SK-N-SH (cell line): ENCODE measurements around the gene ZNF407. TPM values are rescaled to one million over a fixed set of nuclear protein-coding genes. Genes with fewer than 3 reads are reported as not detected.

Experiments used
- CTCF ChIA-PET: fragments of 300-600, 350-600 bp; formaldehyde crosslinking; extraction: SDS; loops from one replicate; lab custom pipeline; 2021; lab: Yijun Ruan, JAX
- POLR2A ChIA-PET: fragments of 350-600 bp; sonication (Branson Sonifier 250); formaldehyde crosslinking; extraction: SDS; loops from one replicate; lab custom pipeline; 2020; ENCODE audit warnings: antibody characterized with exemption, inconsistent platforms; lab: Yijun Ruan, JAX
- DNase-seq: peaks from one replicate; pipeline ENCODE4 v3.0.0; 2012
- H2AFZ ChIP-seq: fragments of 200-600 bp; sonication (generic); 2 replicates; pipeline ENCODE4 v1.8.1; 2016; ENCODE audit warnings: antibody characterized with exemption, mild to moderate bottlenecking, low read depth
- H3F3A ChIP-seq: fragments of 200-600 bp; sonication (generic); replicated peaks from 2 replicates; pipeline ENCODE3; 2016; ENCODE audit warnings: antibody characterized with exemption, mild to moderate bottlenecking; ENCODE audit not compliant: insufficient read depth
- H3K27ac ChIP-seq, 2 experiments: fragments of 200-500 bp in 1 of 2; fragments of 200-600 bp in 1 of 2; sonication (Bioruptor generic) in 1 of 2; sonication (generic), shearing (Covaris generic) in 1 of 2; 2 replicates each; pipeline versions ENCODE4 v1.5.1 to v1.6.1; 2014 to 2016; ENCODE audit warnings: low read depth in 2 of 2, inconsistent platforms in 1 of 2, low read length in 1 of 2, mild to moderate bottlenecking in 1 of 2, mixed read lengths in 1 of 2
- H3K27me3 ChIP-seq: fragments of 200-600 bp; sonication (generic), shearing (Covaris generic); 2 replicates; pipeline ENCODE4 v1.6.1; 2016; ENCODE audit warnings: mixed run types; ENCODE audit not compliant: insufficient read depth
- H3K36me3 ChIP-seq, 2 experiments: fragments of 200-500 bp in 1 of 2; fragments of 200-600 bp in 1 of 2; sonication (Bioruptor generic) in 1 of 2; sonication (generic) in 1 of 2; replicated peaks in 1 of 2; 2 replicates each; pipeline versions ENCODE3 to v1.5.1; 2014 to 2016; ENCODE audit warnings: low read length in 1 of 2, mild to moderate bottlenecking in 1 of 2; ENCODE audit not compliant: insufficient read depth in 2 of 2, control insufficient read depth in 1 of 2
- H3K4me1 ChIP-seq, 2 experiments: fragments of 200-500 bp in 1 of 2; fragments of 200-600 bp in 1 of 2; sonication (Bioruptor generic) in 1 of 2; sonication (generic), shearing (Covaris generic) in 1 of 2; 2 replicates each; pipeline versions ENCODE4 v1.5.1 to v1.6.1; 2014 to 2016; ENCODE audit warnings: low read depth in 1 of 2, low read length in 1 of 2, mixed run types in 1 of 2; ENCODE audit not compliant: insufficient read depth in 2 of 2, control insufficient read depth in 1 of 2
- H3K4me2 ChIP-seq: fragments of 200-600 bp; sonication (generic), shearing (Covaris generic); 2 replicates; pipeline ENCODE4 v1.6.1; 2017; ENCODE audit warnings: mixed run types
- H3K4me3 ChIP-seq, 2 experiments: fragments of 200-500 bp in 1 of 2; fragments of 200-600 bp in 1 of 2; sonication (Bioruptor generic) in 1 of 2; sonication (generic), shearing (Covaris generic) in 1 of 2; 2 replicates each; pipeline versions ENCODE4 v1.5.1 to v1.8.1; 2014 to 2016; ENCODE audit warnings: low read depth in 2 of 2, inconsistent platforms in 1 of 2, low read length in 1 of 2, mild to moderate bottlenecking in 1 of 2, mixed read lengths in 1 of 2, moderate library complexity in 1 of 2
- H3K79me2 ChIP-seq: fragments of 200-600 bp; sonication (generic); 2 replicates; pipeline ENCODE4 v1.8.1; 2017; ENCODE audit warnings: mild to moderate bottlenecking; ENCODE audit not compliant: insufficient read depth
- H3K9ac ChIP-seq: fragments of 200-600 bp; sonication (generic); 2 replicates; pipeline ENCODE4 v1.6.1; 2017; ENCODE audit warnings: mixed run types
- H3K9me2 ChIP-seq: fragments of 200-600 bp; sonication (generic); 2 replicates; pipeline ENCODE4 v1.6.1; 2017; ENCODE audit warnings: mixed run types
- H3K9me3 ChIP-seq: fragments of 200-600 bp; sonication (generic); 2 replicates; pipeline ENCODE4 v1.6.1; 2017; ENCODE audit warnings: mixed run types, mild to moderate bottlenecking, moderate library complexity
- H4K20me1 ChIP-seq: fragments of 200-600 bp; sonication (generic); 2 replicates; pipeline ENCODE4 v1.6.1; 2017; ENCODE audit warnings: mild to moderate bottlenecking, mixed run types; ENCODE audit not compliant: insufficient read depth
- CHD2 ChIP-seq: fragments of 150-350 bp; IDR thresholded peaks from 2 replicates; pipeline ENCODE4 v1.6.1; 2018; ENCODE audit warnings: low read length; ENCODE audit not compliant: partially characterized antibody
- FOSL2 ChIP-seq: IDR thresholded peaks from 2 replicates; pipeline ENCODE4 v1.4.0; 2012; ENCODE audit warnings: low read depth, mild to moderate bottlenecking, moderate library complexity, borderline replicate concordance
- FOXM1 ChIP-seq: IDR thresholded peaks from 2 replicates; pipeline ENCODE4 v1.4.0; 2012; ENCODE audit warnings: low read depth, mild to moderate bottlenecking
- GATA2 ChIP-seq: sonication (generic); formaldehyde crosslinking; IDR thresholded peaks from 2 replicates; pipeline ENCODE4 v1.5.0; 2020; ENCODE audit warnings: mild to moderate bottlenecking, missing genetic modification reagents
- JUND ChIP-seq: IDR thresholded peaks from 2 replicates; pipeline ENCODE4 v1.4.0; 2012
- MAX ChIP-seq: IDR thresholded peaks from 2 replicates; pipeline ENCODE4 v1.4.0; 2012; ENCODE audit warnings: low read depth
- MXI1 ChIP-seq: IDR thresholded peaks from 2 replicates; pipeline ENCODE4 v1.6.1; 2012; ENCODE audit warnings: mild to moderate bottlenecking, low read depth, low read length, improper control_type of control experiment
- POLR2AphosphoS5 ChIP-seq: IDR thresholded peaks from 2 replicates; pipeline ENCODE4 v1.6.1; 2012; ENCODE audit warnings: low read depth, low read length
- TAF1 ChIP-seq: IDR thresholded peaks from 2 replicates; pipeline ENCODE4 v1.6.1; 2012; ENCODE audit warnings: low read depth, mild to moderate bottlenecking, low read length, moderate library complexity, borderline replicate concordance
- TEAD4 ChIP-seq: IDR thresholded peaks from 2 replicates; pipeline ENCODE4 v1.4.0; 2012; ENCODE audit warnings: mild to moderate bottlenecking, borderline replicate concordance; ENCODE audit not compliant: insufficient read depth
- USF1 ChIP-seq: IDR thresholded peaks from 2 replicates; pipeline ENCODE4 v1.4.0; 2012; ENCODE audit warnings: low read depth, borderline replicate concordance
- YY1 ChIP-seq: IDR thresholded peaks from 2 replicates; pipeline ENCODE4 v1.4.0; 2012; ENCODE audit warnings: low read depth, mild to moderate bottlenecking
- WGBS: methylation state at CpG from one replicate; pipeline ENCODE4 v1.1.6; 2017; ENCODE audit warnings: low lambda C conversion rate; 5-methylcytosine and 5-hydroxymethylcytosine counted together
- polyA plus RNA-seq, 3 experiments: library from polyadenylated mRNA; depleted of rRNA; stranded (reverse); fragments of >200 nt; gene quantifications; 2 replicates each; pipeline ENCODE4 v1.2.3, GENCODE V29; 2012

The ZNF407 gene
- polyA plus RNA-seq, 1 of the 3 experiments (the other 2 are of a cell fraction): 2.6 TPM

GRCh38 chr18:75048776-75049454 is 451.2 kb downstream of the ZNF407 start:
- 90% methylated on average over 10 of the region's 10 CpGs for whole genome bisulfite sequencing
- TF ChIP-seq FOXM1: no peak
- no peak for TF ChIP-seq USF1
- TF ChIP-seq MAX: no peak
- TF ChIP-seq POLR2AphosphoS5: no peak
- no peak for TF ChIP-seq MXI1

GRCh38 chr18:75049455-75049789 is 451.8 kb downstream of the ZNF407 start:
- H3K9me2 ChIP-seq: no peaks in the 10 kb centered on the region
- peaks cover 0 to 10% of the 10 kb centered on the region in 2 experiments; a peak in 2 of 4 replicates for H3K4me1 ChIP-seq
- DNase-seq: no peak
- H3K27me3 ChIP-seq: no peaks in the 10 kb centered on the region
- no peaks in the 10 kb centered on the region for H3K79me2 ChIP-seq
- no peaks in the 10 kb centered on the region for H4K20me1 ChIP-seq
- H3F3A ChIP-seq: no peaks in the 10 kb centered on the region
- H3K27ac ChIP-seq: no peak overlapping the region
- H3K9ac ChIP-seq: no peak overlapping the region
- ChIA-PET CTCF (interaction anchor here (1.5 kb wide), 1 partner anchor 11 kb away, joined by 3 read pairs; no protein-coding TSS in a partner anchor), POLR2A (no interaction called here)
- H3K4me2 ChIP-seq: no peak overlapping the region
- TF ChIP-seq YY1: no peak
- TF ChIP-seq CHD2: no peak
- TF ChIP-seq FOSL2: no peak
- no peak for TF ChIP-seq GATA2 (CRISPR knock-in tag)
- TF ChIP-seq JUND: no peak
- TF ChIP-seq TAF1: no peak
- TF ChIP-seq FOXM1: no peak
- no peak for TF ChIP-seq TEAD4
- H2AFZ ChIP-seq: no peak overlapping the region
- no peaks in the 10 kb centered on the region for H3K36me3 ChIP-seq
- H3K4me3 ChIP-seq: no peak overlapping the region
- 98% methylated on average over 4 of the region's 4 CpGs for WGBS
- H3K9me3 ChIP-seq: no peaks in the 10 kb centered on the region

More at GRCh38 chr18:75048776-75049454, 451.2 kb downstream of the ZNF407 start:
- Histone ChIP-seq H4K20me1 (no peaks in the 10 kb centered on the region), H3K27me3 (no peaks in the 10 kb centered on the region), H3F3A (no peaks in the 10 kb centered on the region), H2AFZ (no peak overlapping the region), H3K9ac (no peak overlapping the region), H3K4me3 (no peak overlapping the region), H3K9me2 (no peaks in the 10 kb centered on the region), H3K9me3 (no peaks in the 10 kb centered on the region), H3K4me1 (peaks cover 0 to 10% of the 10 kb centered on the region in 2 experiments; a peak in 2 of 4 replicates), H3K79me2 (no peaks in the 10 kb centered on the region), H3K36me3 (no peaks in the 10 kb centered on the region), H3K27ac (no peak overlapping the region), H3K4me2 (no peak overlapping the region)
- ChIA-PET POLR2A (no interaction called here), CTCF (interaction anchor here (0.6 to 1.5 kb wide), 2 partner anchors 11 to 969 kb away, joined by 3 read pairs; no protein-coding TSS in a partner anchor)
- no peak for DNase-seq
